HK-2 (cell line): Measurements from ENCODE around the gene DLGAP5.

Source experiments
- DNase-seq: peaks from one replicate; pipeline ENCODE4 v3.0.0-alpha.2; 2018; ENCODE audit not compliant: unreplicated experiment

DLGAP5 gene

GRCh38 chr14:55188686-55189295, 2.6 kb downstream of the DLGAP5 start:
- DNase-seq = no peak

- DNase-seq = no peak
Measured at GRCh38 chr14:55180434-55180833, 11.0 kb downstream of the DLGAP5 start.

GRCh38 chr14:55180006-55180405, 11.4 kb downstream of the DLGAP5 start:
- DNase-seq = no peak

GRCh38 chr14:55170526-55170925, 20.9 kb downstream of the DLGAP5 start:
- DNase-seq = no peak

- DNase-seq = no peak
Measured at GRCh38 chr14:55160989-55161388, 30.4 kb downstream of the DLGAP5 start.

GRCh38 chr14:55158412-55158811, 33.0 kb downstream of the DLGAP5 start:
- no peak for DNase-seq

- DNase-seq = no peak
Measured at GRCh38 chr14:55157080-55157479, 34.3 kb downstream of the DLGAP5 start.

- DNase-seq = no peak
Measured at GRCh38 chr14:55153951-55154350, 37.4 kb downstream of the DLGAP5 start.

GRCh38 chr14:55152052-55152753, 39.2 kb downstream of the DLGAP5 start:
- no peak for DNase-seq

- no peak for DNase-seq
Measured at GRCh38 chr14:55151601-55152000, 39.8 kb downstream of the DLGAP5 start.

- DNase-seq = no peak
Measured at GRCh38 chr14:55146425-55146824, 45.0 kb downstream of the DLGAP5 start.

GRCh38 chr14:55142466-55142865, 48.9 kb downstream of the DLGAP5 start:
- no peak for DNase-seq

GRCh38 chr14:55141825-55142224, 49.6 kb downstream of the DLGAP5 start:
- DNase-seq = no peak

GRCh38 chr14:55139696-55140509, 51.5 kb downstream of the DLGAP5 start:
- DNase-seq = no peak

GRCh38 chr14:55139141-55139540, 52.2 kb downstream of the DLGAP5 start:
- no peak for DNase-seq

- no peak for DNase-seq
Measured at GRCh38 chr14:55138091-55138490, 53.3 kb downstream of the DLGAP5 start.

- no peak for DNase-seq
Measured at GRCh38 chr14:55136885-55137786, 54.2 kb downstream of the DLGAP5 start.

GRCh38 chr14:55136241-55136640, 55.1 kb downstream of the DLGAP5 start:
- DNase-seq = no peak

GRCh38 chr14:55133416-55133815, 58.0 kb downstream of the DLGAP5 start:
- DNase-seq = no peak

GRCh38 chr14:55131370-55132137, 59.8 kb downstream of the DLGAP5 start:
- DNase-seq = no peak

GRCh38 chr14:55130196-55130550, 61.2 kb downstream of the DLGAP5 start:
- DNase-seq = no peak
